ENCODE results near the gene PDRG1.

Gene PDRG1

DNA sequence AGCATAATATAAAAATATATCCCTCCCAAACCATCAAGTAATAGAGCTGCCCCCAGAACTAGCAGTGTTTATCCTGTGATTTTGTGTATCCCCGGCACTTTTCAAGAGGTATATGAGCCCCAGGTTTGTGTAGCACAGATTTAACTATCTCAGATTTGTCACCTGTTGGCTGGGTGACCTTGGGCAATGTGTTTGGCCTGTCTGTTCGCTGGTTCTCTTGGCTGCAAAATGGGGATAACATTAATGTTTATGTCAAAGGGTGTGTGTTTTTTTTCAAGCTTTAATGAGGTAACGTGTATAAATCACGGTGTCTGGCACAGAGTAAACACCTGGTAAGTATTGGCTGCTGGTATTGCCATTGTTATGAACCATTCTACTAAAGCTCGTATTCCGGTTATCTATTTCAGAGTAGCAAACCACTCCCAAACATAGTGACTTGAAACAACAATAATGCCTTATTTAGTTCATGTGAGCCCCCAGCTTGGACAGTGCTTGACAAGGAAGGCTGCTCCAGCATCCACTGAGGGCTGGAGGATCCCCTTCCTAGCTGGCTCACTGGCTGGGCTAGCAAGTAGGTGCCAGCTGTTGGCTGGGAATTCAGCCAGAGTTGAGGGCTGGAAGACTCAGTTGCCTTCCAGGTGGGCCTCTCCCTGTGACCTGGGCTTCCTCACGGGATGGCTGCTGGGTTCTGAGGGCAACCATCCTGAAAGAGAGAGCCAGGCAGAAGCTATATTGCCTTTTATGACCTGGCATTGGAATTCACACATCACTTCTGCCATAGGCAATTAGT is 36.2 kb downstream of the PDRG1 start:
- in situ Hi-C loops (cut with HindIII; ENCODE audit: low pct_ligation_motif_present, low pct_unique_long_range_greater_than_20kb, low sequenced_read_pairs): no loop called here
- DNase-seq: no peak

DNA sequence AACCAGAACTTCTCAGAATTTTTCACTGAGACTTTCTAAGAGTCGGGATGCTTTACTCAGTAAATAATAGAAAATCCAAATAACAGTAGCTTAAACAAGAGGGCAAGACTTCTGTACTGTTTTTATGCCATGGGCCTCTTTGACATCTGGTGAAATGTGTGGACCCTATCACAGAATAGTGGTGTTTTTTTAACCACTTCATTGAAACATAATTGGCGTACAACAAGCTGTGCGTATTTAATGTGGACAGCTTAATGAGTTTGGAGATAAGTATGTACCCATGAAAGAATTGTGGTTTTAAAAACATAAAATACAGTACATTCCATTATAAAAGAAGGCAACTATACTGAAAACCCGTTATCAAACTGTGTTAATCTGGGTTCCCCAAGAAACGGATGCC is 37.7 kb downstream of the PDRG1 start:
- DNase-seq: no peak
- in situ Hi-C loops (cut with HindIII; ENCODE audit: low pct_ligation_motif_present, low pct_unique_long_range_greater_than_20kb, low sequenced_read_pairs): no loop called here

DNA sequence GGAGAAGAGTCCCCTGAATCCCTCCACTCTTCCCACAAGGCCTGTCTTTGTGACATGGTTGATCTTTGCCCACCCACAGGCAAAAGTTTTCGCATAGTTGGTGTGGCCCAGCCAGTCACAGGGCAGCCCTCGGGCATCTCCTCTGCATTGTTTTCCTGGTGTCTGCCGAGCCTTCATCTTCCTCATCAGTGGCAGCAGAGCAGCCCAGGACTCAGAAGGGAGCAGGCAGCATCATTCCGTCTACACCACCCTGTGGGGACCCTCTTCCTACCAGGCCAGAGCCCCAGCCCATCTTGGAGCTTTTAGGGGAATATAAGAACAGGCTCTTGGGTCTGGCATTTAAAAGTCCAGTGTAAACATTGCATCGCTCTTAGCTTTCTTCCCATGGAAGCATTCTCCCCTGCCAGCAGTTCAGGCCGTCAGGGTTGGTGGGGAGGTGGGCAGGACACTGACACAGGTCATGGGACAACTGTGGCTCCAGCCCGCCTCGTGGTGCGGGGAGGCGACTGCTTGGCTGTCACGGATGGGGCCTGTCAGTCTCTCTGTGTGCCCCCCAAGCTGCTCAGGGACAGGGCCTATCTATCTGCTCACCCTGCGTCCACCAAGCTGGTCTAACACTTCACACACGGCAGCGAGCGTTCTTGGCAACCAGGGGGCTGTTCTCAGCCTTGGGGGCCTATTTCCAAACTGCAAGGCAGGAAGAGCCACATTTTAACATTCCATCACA is 38.3 kb downstream of the PDRG1 start:
- no peak for DNase-seq
- in situ Hi-C loops (cut with HindIII; ENCODE audit: low pct_ligation_motif_present, low pct_unique_long_range_greater_than_20kb, low sequenced_read_pairs): no loop called here

DNA sequence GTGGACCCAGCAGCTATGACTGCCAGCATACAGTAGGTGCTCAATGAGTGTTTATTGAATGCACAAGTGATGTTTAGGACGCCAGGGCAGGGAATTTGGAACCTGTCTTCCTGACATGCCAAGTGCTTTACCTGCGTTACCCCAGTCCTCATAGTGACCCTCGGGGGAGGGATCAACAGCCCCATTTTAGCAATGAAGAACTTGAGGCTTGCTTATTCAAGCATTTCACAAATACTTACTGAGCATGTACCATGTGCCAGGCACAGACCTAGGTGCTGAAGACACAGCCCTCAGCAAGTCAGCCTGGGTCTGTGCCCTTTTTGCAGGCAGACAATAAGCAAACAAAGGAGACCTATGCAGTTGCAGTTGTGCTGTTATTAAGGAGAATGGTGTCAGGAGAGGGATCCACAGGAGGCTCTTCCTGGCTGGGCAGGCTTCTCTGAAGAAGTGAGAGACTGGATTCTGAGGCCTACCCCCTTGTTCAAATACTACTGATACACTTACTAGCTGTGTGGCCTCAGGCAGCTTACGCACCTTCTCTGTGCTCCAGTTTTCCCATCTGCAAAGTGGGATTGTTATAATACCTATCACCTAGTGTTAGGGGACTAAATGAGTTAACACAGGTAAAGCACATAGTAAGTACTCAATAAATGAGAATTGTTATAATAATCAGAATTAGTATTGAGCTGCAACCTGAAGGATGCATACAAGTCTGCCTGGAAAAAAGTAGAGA is 41.6 kb downstream of the PDRG1 start:
- in situ Hi-C loops (cut with HindIII; ENCODE audit: low pct_ligation_motif_present, low pct_unique_long_range_greater_than_20kb, low sequenced_read_pairs): no loop called here

DNA sequence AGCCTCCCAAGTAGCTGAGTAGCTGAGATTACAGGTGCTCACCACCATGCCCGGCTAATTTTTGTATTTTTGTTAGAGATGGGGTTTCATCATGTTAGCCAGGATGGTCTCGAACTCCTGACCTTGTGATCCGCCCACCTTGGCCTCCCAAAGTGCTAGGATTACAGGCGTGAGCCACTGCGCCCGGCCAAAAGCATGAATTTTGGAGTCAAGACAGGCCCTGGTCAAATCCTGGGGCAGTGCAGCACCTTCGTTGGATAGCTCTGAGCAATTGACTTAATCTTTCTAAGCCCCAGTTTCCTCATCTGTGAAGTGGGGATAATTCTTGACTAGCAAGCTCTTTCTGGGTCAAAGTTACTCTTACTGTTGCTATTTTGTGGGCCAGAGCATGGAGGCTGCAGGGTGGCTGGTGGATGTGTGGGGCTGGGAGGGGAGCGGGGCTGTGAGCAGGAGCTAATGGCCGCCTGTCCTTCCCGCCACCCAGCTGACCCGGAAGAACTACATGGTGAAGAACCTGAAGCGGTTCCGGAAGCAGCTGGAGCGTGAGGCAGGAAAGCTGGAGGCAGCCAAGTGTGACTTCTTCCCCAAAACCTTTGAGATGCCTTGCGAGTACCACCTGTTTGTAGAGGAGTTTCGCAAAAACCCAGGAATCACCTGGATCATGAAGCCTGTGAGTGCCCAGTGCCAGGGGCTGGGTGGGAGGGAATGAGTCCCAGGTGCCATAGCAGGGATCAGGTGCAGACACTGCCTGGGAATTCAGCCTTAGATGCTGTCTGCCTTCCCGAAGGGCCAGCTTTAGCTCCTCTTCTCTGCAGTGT is 42.4 kb downstream of the PDRG1 start:
- in situ Hi-C loops (cut with HindIII; ENCODE audit: low pct_ligation_motif_present, low pct_unique_long_range_greater_than_20kb, low sequenced_read_pairs): no loop called here
- no peak for DNase-seq

More for the DNA sequence above, 41.6 kb downstream of the PDRG1 start:
- DNase-seq: no peak

DNA sequence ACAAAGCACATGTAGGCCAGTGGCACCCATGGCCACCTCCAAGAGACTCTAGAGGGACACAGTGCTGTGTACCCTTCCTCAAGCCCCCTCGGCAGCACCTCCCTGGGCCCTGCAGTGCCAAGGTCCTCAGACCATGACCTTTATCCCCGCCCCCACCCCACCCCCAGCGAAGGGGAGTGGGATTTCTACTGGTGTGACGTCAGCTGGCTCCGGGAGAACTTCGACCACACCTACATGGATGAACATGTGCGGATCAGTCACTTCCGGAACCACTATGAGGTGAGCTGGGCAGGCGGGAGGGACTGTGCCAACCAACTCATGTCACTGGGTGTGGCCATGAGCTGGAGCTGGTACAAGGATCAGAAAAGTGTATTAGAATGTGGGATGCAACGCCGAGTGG is 43.4 kb downstream of the PDRG1 start:
- no peak for DNase-seq
- in situ Hi-C loops (cut with HindIII; ENCODE audit: low pct_ligation_motif_present, low pct_unique_long_range_greater_than_20kb, low sequenced_read_pairs): no loop called here

DNA sequence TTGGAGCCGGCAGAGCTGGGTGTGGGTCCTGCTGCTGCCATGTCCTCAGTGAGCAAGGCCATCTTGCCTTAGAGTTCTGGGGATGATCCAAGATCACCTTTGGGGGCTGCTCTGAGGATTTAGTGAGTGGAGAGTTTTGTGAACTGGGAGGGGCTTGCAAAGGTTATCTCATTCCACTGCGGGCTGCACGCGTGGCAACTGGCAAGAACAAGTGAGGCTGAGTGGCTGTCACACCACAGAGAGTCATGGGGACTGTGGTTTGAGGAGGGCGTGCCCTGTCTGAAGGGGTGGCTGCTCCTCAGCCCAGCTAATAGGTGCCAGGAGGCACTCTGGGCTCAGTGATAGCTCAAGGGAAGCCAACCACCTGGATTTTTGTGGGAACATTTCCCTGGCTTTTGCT is 43.8 kb downstream of the PDRG1 start:
- in situ Hi-C loops (cut with HindIII; ENCODE audit: low pct_ligation_motif_present, low pct_unique_long_range_greater_than_20kb, low sequenced_read_pairs): no loop called here
- no peak for DNase-seq

DNA sequence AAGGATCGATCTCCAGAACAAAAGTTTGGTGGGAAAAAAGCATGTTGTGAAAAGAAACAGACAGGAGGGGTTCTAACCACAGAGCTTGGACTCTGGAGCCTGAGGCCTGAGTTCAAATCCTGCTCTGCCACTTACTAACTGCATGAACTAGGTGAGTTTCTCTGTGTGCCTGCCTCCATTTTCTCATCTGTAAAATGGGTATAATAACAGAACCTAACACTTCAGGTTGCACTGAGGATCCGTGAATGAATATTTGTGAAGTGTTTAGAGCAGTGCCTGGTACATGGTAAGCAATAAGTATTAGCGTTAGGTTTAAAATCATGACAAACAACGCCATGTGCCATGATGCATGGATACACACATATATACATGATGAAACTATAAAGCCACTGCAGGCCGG is 44.8 kb downstream of the PDRG1 start:
- in situ Hi-C loops (cut with HindIII; ENCODE audit: low pct_ligation_motif_present, low pct_unique_long_range_greater_than_20kb, low sequenced_read_pairs): no loop called here
- DNase-seq: no peak

DNA sequence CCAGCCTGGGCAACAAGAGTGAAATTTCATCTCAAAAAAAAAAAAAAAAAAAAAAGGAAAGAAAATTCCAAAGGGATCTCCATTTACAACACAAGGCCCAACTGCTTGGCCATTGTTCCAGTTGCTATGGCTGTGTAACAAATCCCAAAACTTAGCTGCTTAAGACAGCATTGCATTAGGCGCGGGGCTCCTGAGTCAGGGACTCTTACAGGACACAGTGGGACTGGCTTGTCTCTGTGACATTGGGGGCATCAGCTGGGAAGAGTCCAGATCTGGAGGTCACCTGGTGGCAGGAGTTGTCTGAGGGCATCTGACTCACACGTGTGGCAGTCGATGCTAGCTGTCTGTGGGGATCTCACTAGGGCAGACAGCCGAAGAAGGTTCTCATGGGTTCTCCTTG is 45.8 kb downstream of the PDRG1 start:
- no peak for DNase-seq
- in situ Hi-C loops (cut with HindIII; ENCODE audit: low pct_ligation_motif_present, low pct_unique_long_range_greater_than_20kb, low sequenced_read_pairs): no loop called here

DNA sequence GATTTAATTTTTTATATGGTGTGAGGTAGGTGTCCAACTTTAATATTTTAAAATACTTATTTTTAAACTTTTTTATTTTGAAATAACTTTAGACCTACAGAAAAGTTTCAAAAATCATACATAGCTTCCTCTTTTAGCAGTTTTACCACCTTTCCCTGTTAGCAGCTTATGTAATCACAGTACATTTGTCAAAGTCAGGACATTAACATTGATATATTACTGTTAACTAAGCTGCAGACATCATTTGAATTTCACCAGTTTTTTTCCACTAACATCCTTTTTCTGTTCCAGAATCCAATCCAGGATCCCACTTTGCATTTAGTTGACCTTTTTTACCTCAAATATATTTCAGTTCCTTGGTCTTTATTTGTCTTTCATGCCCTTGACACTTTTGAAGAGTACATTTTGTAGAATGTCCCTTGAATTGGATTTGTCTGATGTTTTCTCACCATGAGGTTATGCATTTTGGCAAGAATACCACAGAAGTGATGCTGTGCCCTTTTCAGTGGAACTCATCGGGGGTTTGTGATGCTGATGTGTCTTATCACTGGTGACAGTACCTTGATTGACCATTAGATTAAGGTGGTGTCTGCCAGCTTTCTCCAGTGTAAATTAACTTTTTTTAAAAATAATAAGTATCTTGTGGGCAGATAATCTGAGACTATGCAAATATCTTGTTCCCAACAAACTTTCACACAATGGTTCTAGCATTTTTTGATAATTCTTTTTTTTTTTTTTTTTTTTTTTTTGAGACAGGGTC is 48.0 kb downstream of the PDRG1 start:
- in situ Hi-C loops (cut with HindIII; ENCODE audit: low pct_ligation_motif_present, low pct_unique_long_range_greater_than_20kb, low sequenced_read_pairs): no loop called here

DNA sequence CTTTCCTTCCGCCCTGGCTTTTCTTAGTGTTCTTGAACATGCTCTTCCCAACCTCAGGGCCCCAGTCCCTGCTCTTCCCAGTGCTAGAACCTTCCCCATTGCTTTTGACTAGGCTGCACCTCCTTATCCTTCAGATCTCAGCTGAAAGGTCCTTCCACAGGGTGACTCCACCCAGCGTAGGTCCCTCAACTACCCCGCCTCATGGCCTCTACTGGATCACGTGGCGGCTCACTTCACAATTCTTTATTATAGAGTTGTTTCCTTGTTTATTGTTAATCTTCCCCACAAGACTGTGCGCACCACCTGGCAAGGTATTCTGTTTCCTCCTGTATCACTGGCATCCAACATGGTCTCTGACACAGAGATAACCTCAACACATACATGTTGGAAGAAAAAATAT is 50.2 kb downstream of the PDRG1 start:
- no peak for DNase-seq
- in situ Hi-C loops (cut with HindIII; ENCODE audit: low pct_ligation_motif_present, low pct_unique_long_range_greater_than_20kb, low sequenced_read_pairs): no loop called here

More for the DNA sequence above, 48.0 kb downstream of the PDRG1 start:
- no peak for DNase-seq

DNA sequence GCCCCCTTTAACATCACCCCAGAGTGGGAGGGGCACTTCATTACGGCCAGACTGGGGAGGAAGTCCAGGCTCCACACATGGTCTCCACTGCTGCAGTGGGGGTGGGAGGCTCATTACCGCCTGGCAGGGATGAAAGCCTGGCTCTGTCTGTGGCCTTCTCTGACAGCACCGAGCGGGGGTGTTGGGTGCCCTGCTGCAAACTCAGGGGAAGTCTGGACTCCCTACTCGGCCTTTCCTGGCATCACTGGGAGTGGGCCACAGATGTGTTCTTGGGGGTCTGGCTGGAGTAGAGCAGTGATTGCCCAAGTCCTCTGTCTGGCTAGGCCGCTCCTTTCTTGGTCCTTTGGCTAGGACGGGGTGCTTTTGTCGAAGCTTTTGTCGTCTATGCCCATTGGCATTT is 54.3 kb downstream of the PDRG1 start:
- in situ Hi-C loops (cut with HindIII; ENCODE audit: low pct_ligation_motif_present, low pct_unique_long_range_greater_than_20kb, low sequenced_read_pairs): no loop called here
- DNase-seq: no peak

DNA sequence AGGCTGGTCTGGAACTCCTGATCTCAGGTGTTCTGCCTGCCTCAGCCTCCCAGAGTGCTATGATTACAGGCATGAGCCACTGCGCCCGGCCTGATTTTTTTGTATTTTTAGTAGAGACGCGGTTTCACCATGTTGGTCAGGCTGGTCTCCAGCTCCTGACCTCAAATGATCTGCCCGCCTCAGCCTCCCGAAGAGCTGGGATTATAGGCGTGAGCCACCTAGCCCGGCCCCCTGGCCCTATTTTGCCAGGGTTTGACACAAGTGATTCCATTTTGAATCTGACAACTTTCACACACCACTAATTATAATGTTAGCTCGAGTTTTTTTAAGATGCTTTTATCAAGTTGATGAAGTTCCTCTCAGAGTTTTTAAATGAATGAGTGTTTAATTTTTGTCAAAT is 55.8 kb downstream of the PDRG1 start:
- no peak for DNase-seq
- in situ Hi-C loops (cut with HindIII; ENCODE audit: low pct_ligation_motif_present, low pct_unique_long_range_greater_than_20kb, low sequenced_read_pairs): no loop called here

DNA sequence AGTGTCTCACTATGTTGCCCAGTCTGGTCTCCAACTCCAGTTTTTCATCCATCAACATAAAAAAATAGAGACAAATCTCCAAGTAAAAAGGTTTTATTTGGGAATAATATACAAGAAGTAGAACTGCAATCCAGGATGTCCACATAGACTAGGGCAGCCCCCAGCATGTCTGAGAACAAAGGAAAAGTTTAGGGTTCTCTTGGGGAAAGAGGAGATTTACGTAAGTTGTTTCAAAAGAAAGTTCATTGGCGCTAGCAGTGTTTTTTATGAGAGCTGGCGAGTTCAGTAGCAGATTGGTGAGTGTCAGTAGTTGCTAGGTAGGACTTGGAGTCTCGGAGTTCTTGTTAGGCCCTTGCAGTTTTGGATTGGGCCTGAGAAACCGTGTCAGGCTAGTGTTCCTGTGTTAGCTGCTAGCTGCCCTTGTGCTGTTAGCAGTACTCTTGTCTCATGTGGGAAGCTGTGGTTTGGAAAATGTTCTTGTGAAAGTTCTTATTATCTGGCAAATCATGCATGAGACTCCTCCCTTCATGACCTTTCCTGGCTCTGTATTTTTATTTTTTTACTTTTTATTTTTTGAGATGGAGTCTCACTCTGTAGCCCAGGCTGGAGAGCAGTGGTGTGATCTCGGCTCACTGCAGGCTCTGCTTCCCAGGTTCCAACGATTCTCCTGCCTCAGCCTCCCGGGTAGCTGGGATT is 56.7 kb downstream of the PDRG1 start:
- DNase-seq: no peak
- in situ Hi-C loops (cut with HindIII; ENCODE audit: low pct_ligation_motif_present, low pct_unique_long_range_greater_than_20kb, low sequenced_read_pairs): no loop called here

Data from ACHN (cell line).